GM12878 (cell line): Measurements from ENCODE around the gene HMCES. TPM values are rescaled to one million over a fixed set of nuclear protein-coding genes. Genes with fewer than 3 reads are reported as not detected.

ENCODE experiments used
- CBFB ChIP-seq: IDR thresholded peaks from 2 replicates; pipeline ENCODE4 v1.6.1; 2016; ENCODE audit warnings: antibody characterized with exemption, low read depth
- CREM ChIP-seq: IDR thresholded peaks from 2 replicates; pipeline ENCODE4 v1.6.1; 2014; ENCODE audit warnings: antibody characterized with exemption, low read depth
- EP300 ChIP-seq, 2 experiments: fragments of 150-350 bp in 1 of 2; IDR thresholded peaks; 2 replicates each; pipeline ENCODE4 v1.6.1; 2011 to 2012; ENCODE audit warnings: low read depth in 2 of 2, low read length in 2 of 2, borderline replicate concordance in 1 of 2, improper control_type of control experiment in 1 of 2, inconsistent platforms in 1 of 2; ENCODE audit not compliant: control insufficient read depth in 1 of 2
- MEF2A ChIP-seq: IDR thresholded peaks from 2 replicates; pipeline ENCODE4 v1.6.1; 2011; ENCODE audit warnings: low read depth, mild to moderate bottlenecking, low read length, moderate library complexity; ENCODE audit not compliant: insufficient read depth
- RAD51 ChIP-seq: fragments of 450-650 bp; IDR thresholded peaks from 2 replicates; pipeline ENCODE4 v1.6.1; 2016; ENCODE audit warnings: moderate library complexity, mild to moderate bottlenecking, inconsistent platforms
- RFX5 ChIP-seq: IDR thresholded peaks from 2 replicates; pipeline ENCODE4 v1.6.1; 2011; ENCODE audit warnings: low read depth, low read length, improper control_type of control experiment
- SREBF2 ChIP-seq: IDR thresholded peaks from 2 replicates; pipeline ENCODE4 v1.6.1; 2012; ENCODE audit warnings: mild to moderate bottlenecking, low read length
- WRNIP1 ChIP-seq: IDR thresholded peaks from 2 replicates; pipeline ENCODE4 v1.6.1; 2011; ENCODE audit warnings: low read depth, low read length, improper control_type of control experiment, borderline replicate concordance
- ZNF24 ChIP-seq: fragments of 450-650 bp; IDR thresholded peaks from 2 replicates; pipeline ENCODE4 v1.6.1; 2017; ENCODE audit warnings: antibody characterized with exemption, mild to moderate bottlenecking
- ZSCAN29 ChIP-seq: fragments of 450-650 bp; IDR thresholded peaks from 2 replicates; pipeline ENCODE4 v1.6.1; 2017; ENCODE audit warnings: mild to moderate bottlenecking, moderate library complexity
- polyA plus RNA-seq, 11 experiments: library from polyadenylated mRNA; depleted of rRNA in 4 of 11; unstranded in 6 of 11; stranded (reverse) in 5 of 11; fragments of >200 nt; fragmentation: Nextera tagmentation in 4 of 11; fragmentation: Illumina TruSeq in 1 of 11; extraction: Ambion mirVana in 4 of 11; extraction: Trizol in 1 of 11; gene quantifications; 1 replicate in 1 of 11; 2 replicates in 10 of 11; pipeline versions ENCODE4 v1.2.1 to v1.2.3, GENCODE V29; 2011 to 2016; ENCODE audit warnings: inconsistent platforms in 2 of 11, missing spikeins in 2 of 11, low read depth in 1 of 11
- total RNA-seq, 4 experiments: library from RNA; depleted of rRNA in 3 of 4; stranded (reverse); fragments of >200 nt in 3 of 4; fragmentation: Illumina TruSeq in 1 of 4; extraction: Trizol in 1 of 4; gene quantifications; 2 replicates each; pipeline versions ENCODE4 v1.2.1 to v1.2.3, GENCODE V29; 2013 to 2021
- TF ChIP-seq, protein P1 (sequence below): IDR thresholded peaks from 2 replicates; pipeline ENCODE4 v1.6.1; 2011; ENCODE audit warnings: mild to moderate bottlenecking, low read depth, low read length, moderate library complexity; ENCODE audit not compliant: insufficient replicate concordance
- TF ChIP-seq, protein P2 (sequence below): fragments of 450-650 bp; IDR thresholded peaks from 2 replicates; pipeline ENCODE4 v1.6.1; 2018; ENCODE audit warnings: mild to moderate bottlenecking, low read depth, moderate library complexity; ENCODE audit not compliant: partially characterized antibody

HMCES gene
- total and polyA plus RNA-seq, 10 of the 15 experiments (the other 5 are each of a cell fraction or from before 2014, with no cell fraction given): 12.4 to 49.8 (median 27.0) TPM

DNA sequence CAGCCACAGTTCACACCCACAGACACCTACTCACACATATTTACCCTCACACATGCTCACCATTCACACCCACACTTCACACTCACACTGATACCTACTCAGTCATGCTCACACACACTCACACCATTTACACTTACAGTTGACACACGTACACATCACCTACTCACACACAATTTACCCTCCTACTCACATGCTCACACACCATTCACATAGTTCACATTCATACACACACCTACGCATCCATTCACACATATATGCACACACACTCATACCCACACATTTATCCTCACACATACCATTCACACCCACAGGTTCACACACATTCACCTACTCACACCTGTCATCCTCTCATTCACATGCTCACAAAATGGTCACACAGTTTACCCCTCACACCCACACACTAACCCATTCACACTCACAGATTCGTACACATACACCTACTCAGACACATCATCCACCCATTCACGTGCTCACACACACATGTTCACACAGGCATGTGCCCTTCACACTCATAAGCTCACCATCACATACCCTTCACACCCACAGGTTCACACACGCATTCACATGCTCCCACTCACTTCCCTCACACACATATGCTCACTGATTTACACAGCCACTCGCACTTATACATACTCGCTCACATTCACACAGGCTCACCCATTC is 42.3 kb downstream of the HMCES start (continued):
- TF ChIP-seq, protein P1, sequence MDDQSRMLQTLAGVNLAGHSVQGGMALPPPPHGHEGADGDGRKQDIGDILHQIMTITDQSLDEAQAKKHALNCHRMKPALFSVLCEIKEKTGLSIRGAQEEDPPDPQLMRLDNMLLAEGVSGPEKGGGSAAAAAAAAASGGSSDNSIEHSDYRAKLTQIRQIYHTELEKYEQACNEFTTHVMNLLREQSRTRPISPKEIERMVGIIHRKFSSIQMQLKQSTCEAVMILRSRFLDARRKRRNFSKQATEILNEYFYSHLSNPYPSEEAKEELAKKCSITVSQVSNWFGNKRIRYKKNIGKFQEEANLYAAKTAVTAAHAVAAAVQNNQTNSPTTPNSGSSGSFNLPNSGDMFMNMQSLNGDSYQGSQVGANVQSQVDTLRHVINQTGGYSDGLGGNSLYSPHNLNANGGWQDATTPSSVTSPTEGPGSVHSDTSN: peak; percentile 69
- TF ChIP-seq CBFB (no peak), SREBF2 (no peak), RAD51 (no peak), ZNF24 (no peak), CREM (no peak), RFX5 (no peak), ZSCAN29 (no peak), MEF2A (no peak), EP300 (IDR thresholded peaks at IDR 0.05; ENCODE audit: borderline replicate concordance in 1 of 2, control insufficient read depth in 1 of 2, low read depth in 2 of 2, low read length in 2 of 2) (no peak), WRNIP1 (no peak)
- TF ChIP-seq, protein P2, sequence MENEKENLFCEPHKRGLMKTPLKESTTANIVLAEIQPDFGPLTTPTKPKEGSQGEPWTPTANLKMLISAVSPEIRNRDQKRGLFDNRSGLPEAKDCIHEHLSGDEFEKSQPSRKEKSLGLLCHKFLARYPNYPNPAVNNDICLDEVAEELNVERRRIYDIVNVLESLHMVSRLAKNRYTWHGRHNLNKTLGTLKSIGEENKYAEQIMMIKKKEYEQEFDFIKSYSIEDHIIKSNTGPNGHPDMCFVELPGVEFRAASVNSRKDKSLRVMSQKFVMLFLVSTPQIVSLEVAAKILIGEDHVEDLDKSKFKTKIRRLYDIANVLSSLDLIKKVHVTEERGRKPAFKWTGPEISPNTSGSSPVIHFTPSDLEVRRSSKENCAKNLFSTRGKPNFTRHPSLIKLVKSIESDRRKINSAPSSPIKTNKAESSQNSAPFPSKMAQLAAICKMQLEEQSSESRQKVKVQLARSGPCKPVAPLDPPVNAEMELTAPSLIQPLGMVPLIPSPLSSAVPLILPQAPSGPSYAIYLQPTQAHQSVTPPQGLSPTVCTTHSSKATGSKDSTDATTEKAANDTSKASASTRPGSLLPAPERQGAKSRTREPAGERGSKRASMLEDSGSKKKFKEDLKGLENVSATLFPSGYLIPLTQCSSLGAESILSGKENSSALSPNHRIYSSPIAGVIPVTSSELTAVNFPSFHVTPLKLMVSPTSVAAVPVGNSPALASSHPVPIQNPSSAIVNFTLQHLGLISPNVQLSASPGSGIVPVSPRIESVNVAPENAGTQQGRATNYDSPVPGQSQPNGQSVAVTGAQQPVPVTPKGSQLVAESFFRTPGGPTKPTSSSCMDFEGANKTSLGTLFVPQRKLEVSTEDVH: no peak
